HFF-Myc (cell line): Measurements from ENCODE around the gene ZFP92.

Source experiments
- DNase-seq: peaks from one replicate; pipeline ENCODE4 v3.0.0-alpha.2; 2011; ENCODE audit warnings: low read depth; ENCODE audit errors: extremely low read depth
- H3K4me3 ChIP-seq: replicated peaks from 2 replicates; pipeline ENCODE4 v1.5.1; 2011; ENCODE audit warnings: low read depth, mild to moderate bottlenecking, control low read depth, low read length
- TF ChIP-seq, protein P1 (sequence below): IDR thresholded peaks from 2 replicates; pipeline ENCODE4 v1.5.1; 2012; ENCODE audit warnings: mild to moderate bottlenecking, low read depth, low read length, control low read depth; ENCODE audit errors: missing control alignments

The ZFP92 gene, protein sequence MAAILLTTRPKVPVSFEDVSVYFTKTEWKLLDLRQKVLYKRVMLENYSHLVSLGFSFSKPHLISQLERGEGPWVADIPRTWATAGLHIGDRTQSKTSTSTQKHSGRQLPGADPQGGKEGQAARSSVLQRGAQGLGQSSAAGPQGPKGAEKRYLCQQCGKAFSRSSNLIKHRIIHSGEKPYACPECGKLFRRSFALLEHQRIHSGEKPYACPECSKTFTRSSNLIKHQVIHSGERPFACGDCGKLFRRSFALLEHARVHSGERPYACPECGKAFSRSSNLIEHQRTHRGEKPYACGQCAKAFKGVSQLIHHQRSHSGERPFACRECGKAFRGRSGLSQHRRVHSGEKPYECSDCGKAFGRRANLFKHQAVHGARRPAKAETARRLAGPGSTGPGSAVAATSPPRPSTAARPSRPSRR

DNA sequence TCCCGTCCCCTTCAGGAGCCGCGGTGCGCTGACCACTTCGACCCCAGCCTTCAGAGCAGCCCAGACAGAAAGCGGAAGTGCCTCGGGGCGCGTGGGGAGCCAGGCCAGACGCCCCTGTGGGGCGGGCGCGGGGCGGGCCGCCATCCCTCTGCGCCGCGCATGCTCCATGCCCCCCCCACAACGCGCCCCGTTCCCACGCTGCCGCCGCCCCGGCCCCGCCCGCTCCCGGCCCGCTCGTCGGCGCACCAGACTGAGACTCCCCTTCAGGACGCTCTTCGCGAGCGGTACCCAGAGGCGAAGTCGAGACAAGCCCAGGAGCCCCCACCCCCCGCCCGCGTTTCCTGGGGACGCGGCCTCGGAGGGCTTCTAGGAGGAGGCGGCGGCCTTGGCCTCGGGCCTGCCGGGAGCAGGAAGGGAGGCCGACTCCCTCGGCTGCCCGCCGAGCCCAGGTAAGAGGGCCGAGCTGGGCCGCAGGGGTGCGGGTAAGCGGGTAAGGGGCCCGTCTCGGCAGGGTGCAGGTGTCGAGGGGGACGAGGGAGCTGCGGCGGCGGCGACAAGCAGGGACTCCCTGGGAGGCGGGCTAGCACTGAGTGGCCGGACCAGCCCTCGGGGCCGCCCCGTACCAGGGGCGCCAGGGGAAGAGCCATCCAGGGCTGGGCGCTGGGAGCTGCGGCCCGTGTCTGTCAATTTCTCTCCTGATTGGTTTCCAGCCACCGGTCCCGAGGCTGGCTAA, at the start of gene ZFP92:
Gene ZFP92 (plus strand): TSS at position 218 of the 733 bp plus-strand sequence. CDS start 6,851 bp downstream, outside the sequence.
- H3K4me3 ChIP-seq, result peak within 1 kb of the TSS; percentile 35
- no peak for DNase-seq
- TF ChIP-seq, protein P1, sequence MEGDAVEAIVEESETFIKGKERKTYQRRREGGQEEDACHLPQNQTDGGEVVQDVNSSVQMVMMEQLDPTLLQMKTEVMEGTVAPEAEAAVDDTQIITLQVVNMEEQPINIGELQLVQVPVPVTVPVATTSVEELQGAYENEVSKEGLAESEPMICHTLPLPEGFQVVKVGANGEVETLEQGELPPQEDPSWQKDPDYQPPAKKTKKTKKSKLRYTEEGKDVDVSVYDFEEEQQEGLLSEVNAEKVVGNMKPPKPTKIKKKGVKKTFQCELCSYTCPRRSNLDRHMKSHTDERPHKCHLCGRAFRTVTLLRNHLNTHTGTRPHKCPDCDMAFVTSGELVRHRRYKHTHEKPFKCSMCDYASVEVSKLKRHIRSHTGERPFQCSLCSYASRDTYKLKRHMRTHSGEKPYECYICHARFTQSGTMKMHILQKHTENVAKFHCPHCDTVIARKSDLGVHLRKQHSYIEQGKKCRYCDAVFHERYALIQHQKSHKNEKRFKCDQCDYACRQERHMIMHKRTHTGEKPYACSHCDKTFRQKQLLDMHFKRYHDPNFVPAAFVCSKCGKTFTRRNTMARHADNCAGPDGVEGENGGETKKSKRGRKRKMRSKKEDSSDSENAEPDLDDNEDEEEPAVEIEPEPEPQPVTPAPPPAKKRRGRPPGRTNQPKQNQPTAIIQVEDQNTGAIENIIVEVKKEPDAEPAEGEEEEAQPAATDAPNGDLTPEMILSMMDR, result no peak

DNA sequence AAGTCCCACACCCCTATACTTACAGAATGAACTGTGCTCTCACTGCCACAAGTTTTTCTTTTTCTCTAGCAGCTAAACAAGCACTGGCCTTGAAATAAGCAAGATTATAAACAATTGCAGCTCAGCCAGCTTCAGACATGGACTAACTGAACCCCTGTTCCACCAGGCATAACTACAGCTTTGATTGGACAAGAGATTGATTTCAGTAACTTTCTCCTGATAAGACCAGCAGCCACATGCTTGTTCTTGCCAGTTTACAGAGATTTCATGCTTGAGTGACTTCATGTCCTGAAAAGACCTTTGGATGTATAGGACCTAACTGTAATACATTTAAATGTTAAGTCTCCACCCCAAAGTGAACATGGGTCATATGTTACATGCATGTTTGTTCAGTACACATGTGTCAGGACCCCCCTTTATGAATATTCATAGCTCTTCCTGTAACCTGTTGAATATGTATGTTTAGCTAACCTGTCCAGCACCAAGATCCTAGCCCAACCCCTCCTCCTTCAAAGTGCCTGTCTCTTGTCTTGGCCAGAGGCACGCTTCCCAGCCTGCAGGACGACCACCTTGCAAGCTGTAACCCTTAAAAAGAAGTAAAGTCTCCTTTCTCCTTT, 49.4 kb upstream of the ZFP92 start:
- TF ChIP-seq, protein P1, result no peak
- H3K4me3 ChIP-seq, result no peak overlapping the region
- no peak for DNase-seq

DNA sequence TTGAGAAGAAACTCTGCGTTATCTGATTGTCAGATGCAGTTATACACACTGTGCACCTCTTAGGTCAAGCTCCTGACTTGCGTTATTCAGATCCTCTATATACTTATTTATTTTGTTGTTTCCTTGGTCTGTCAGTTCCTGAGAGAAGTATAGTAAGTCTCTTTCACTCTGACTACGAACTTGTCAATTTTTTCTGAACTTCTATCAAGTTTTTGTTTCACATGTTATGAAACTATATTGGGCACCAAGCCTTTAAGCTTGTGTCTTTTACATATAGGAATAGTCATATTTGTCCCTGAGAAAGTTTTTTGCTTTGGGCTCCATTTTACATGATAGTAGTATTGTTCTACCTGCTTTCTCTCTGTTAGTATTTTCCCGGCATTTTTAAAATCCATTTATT, 45.6 kb upstream of the ZFP92 start:
- TF ChIP-seq, protein P1, result no peak

DNA sequence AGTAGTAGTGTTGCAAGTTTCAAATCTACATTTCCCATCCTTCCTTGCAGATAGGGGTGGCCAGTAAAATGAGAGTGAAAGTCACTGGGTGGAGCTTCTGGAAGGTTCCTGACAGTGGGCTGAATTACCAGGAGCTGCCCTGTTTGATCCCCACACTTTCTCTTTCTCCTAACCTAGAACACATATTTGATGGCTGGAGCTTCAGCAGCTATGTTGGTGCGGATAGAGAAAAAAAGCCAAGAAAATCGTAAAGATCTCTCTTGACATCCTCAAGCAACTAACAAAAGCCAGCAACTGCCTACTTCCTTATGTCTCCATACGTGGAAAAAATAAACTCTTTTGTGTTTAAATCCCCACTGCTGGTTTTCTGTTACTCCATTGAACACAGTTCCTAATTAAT, 45.2 kb upstream of the ZFP92 start:
- no peak for DNase-seq
- TF ChIP-seq, protein P1, result no peak
- no peak overlapping the region for H3K4me3 ChIP-seq

More for the DNA sequence above, 45.6 kb upstream of the ZFP92 start:
- H3K4me3 ChIP-seq, result no peak overlapping the region
- no peak for DNase-seq

GRCh38 chrX:153366878-153367538, 44.3 kb upstream of the ZFP92 start:
- TF ChIP-seq, protein P1, result no peak
- DNase-seq, result no peak
- no peak overlapping the region for H3K4me3 ChIP-seq

DNA sequence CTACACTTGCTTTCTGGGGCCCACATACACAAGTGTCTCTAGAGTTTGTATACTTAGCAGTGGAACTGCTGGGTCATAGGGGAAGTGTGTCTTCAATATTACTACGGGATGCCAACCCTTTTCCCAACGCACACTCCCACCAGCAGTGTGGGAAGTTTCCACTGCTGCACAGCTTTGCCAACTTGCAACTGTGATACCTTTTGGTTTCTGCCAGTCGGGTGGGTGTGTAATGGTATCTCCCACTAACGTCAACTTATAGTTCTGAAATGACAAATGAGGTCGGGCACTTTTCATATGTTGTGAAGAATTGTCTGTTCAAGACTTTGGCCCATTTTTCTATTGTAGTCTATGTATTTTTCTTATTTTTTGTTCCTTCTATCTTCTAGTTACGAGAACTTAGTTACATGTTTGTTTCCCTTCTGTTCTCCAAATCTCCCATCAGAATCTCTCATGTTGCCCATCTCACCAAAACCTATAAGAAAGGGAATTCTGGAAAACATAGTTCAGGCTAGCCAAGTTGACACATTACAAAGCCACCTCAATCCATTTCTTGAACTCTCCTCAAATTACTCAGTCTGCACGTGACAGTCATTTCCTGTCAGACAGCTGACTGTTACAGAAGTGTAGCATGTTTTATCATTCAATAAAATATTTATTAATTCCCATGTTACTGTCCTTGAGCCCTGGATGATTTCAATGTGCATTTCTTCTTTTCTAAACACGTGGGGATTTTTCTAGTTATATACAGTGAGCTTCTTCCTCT, 40.8 kb upstream of the ZFP92 start:
- no peak for DNase-seq
- TF ChIP-seq, protein P1, result no peak
- H3K4me3 ChIP-seq, result no peak overlapping the region
